ENCODE data around the gene NELFE.
"Not testable (repeated sequence)": the region's sequence is repeated elsewhere in the genome, so short reads cannot be mapped to it uniquely, and the experiment has no call there.

The NELFE gene

GRCh38 chr6:31915351-31915750 is 43.4 kb downstream of the NELFE start:
- DNase-seq: no peak

GRCh38 chr6:31911826-31912585 is 46.8 kb downstream of the NELFE start:
- no peak for DNase-seq

- DNase-seq: not testable (repeated sequence)
These were observed 49.5 kb downstream of the NELFE start for GRCh38 chr6:31909298-31909697.

GRCh38 chr6:31908791-31909190 is 50.0 kb downstream of the NELFE start:
- DNase-seq: no peak

GRCh38 chr6:31908255-31908654 is 50.5 kb downstream of the NELFE start:
- DNase-seq: not testable (repeated sequence)

DNA sequence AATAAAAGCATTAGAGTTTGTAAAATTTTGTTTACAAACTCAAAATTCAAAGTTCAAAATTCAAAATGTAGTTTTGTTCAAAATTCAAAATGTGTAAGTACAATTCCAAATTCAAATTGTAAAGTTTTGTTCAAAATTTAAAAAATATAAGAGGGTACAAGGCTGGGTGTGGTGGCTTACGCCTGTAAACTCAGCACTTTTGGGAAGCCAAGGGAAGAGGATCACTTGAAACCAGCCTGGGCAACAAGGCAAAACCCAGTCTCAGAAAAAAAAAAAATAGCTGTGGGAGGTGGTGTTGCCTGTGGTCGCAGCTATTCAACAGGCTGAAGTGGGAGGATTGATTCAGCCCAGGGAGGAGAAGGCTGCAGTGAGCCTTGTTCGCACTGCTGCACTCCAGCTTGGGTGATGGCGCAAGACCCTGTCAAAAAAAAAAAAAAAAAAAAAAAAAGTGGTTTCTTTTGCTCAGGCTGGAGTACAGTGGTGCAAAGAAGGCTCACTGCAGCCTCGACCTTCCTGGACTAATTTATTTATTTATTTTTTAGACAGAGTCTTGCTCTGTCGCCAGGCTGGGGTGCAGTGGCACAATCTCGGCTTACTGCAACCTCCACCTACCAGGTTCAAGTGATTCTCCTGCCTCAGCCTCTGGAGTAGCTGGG is 51.5 kb downstream of the NELFE start:
- no peak for DNase-seq

- not testable (repeated sequence) for DNase-seq
These were observed 52.0 kb downstream of the NELFE start for GRCh38 chr6:31906727-31907126.

- DNase-seq: no peak
These were observed 52.6 kb downstream of the NELFE start for GRCh38 chr6:31906122-31906521.

DNA sequence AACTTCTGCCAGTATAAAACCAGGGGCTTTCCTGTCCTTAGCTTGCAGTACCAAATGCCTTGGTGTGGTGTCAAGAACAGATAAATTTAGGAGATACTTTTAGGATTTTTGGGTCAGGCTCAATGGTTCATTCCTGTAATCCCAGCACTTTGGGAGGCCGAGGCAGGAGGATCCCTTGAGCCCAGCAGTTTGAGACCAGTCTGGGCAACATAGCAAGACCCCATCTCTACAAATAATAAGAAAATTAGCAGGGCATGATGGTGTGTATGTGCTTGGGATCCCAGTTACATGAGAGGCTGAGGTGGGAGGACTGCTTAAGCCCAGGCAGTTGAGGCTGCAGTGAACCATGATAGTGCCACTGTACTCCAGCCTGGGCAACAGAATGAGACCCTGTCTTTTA is 53.7 kb downstream of the NELFE start:
- DNase-seq: no peak

GRCh38 chr6:31903957-31904356 is 54.8 kb downstream of the NELFE start:
- DNase-seq: no peak

Measured in eye (tissue), 1 donor.